NB4 (cell line): ENCODE data around the gene RARG.

Experiments
- MAX ChIP-seq: IDR thresholded peaks from 2 replicates; pipeline ENCODE4 v1.6.1; 2011; ENCODE audit warnings: low read depth, low read length
- MYC ChIP-seq: IDR thresholded peaks from 2 replicates; pipeline ENCODE4 v1.6.1; 2011; ENCODE audit warnings: low read depth, low read length
- POLR2A ChIP-seq: IDR thresholded peaks from 2 replicates; pipeline ENCODE4 v1.6.1; 2011; ENCODE audit warnings: mild to moderate bottlenecking; ENCODE audit not compliant: insufficient read length; ENCODE audit errors: extremely low read depth
- TF ChIP-seq, protein P1 (sequence below): IDR thresholded peaks from one replicate; pipeline ENCODE4 v1.5.1; 2012; ENCODE audit warnings: low read depth, low read length

- TF ChIP-seq, protein P1, sequence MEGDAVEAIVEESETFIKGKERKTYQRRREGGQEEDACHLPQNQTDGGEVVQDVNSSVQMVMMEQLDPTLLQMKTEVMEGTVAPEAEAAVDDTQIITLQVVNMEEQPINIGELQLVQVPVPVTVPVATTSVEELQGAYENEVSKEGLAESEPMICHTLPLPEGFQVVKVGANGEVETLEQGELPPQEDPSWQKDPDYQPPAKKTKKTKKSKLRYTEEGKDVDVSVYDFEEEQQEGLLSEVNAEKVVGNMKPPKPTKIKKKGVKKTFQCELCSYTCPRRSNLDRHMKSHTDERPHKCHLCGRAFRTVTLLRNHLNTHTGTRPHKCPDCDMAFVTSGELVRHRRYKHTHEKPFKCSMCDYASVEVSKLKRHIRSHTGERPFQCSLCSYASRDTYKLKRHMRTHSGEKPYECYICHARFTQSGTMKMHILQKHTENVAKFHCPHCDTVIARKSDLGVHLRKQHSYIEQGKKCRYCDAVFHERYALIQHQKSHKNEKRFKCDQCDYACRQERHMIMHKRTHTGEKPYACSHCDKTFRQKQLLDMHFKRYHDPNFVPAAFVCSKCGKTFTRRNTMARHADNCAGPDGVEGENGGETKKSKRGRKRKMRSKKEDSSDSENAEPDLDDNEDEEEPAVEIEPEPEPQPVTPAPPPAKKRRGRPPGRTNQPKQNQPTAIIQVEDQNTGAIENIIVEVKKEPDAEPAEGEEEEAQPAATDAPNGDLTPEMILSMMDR = no peak
- TF ChIP-seq POLR2A (no peak), MAX (no peak), MYC (no peak)
These were observed 36.2 kb downstream of the RARG start for GRCh38 chr12:53195516-53196420.
